ENCODE results near the gene CEP295NL. TPM values are rescaled to one million over a fixed set of nuclear protein-coding genes. Genes with fewer than 3 reads are reported as not detected.
"Not testable (repeated sequence)": the region's sequence is repeated elsewhere in the genome, so short reads cannot be mapped to it uniquely, and the experiment has no call there.

CEP295NL gene
- total RNA-seq, 1 donor from 2014 or later = 7.3 TPM

DNA sequence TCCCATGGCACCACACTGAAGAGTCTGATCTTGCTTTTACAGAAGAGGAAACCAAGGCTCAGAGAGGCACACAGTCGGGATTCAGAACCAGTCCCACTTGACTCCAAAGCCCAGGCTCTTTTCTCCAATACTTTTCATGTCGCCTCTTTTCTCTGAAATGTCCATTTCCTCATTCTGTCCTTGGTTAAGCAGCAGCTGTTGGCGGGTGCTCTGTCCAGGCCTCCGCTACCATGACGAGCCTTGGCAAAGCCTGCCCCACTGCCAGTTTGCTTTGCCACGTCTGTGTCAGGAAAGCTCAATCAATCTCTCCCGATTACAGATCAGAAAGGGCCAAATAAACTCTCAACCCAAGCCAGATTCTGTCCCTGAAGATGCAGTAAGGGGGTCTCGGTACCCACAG lies 9.1 kb upstream of the CEP295NL start:
- H3K27me3 Mint-ChIP-seq (ENCODE audit: unreplicated experiment) = no peaks in the 10 kb centered on the region
- H3K36me3 Mint-ChIP-seq (ENCODE audit: unreplicated experiment) = peaks cover 16% of the 10 kb centered on the region
- H3K4me1 Mint-ChIP-seq (ENCODE audit: unreplicated experiment) = peaks cover 43% of the 10 kb centered on the region
- no peak for DNase-seq (ENCODE audit: extremely low spot score, unreplicated experiment)
- H3K27ac Mint-ChIP-seq (ENCODE audit: unreplicated experiment) = no peak overlapping the region
- no peaks in the 10 kb centered on the region for H3K9me3 Mint-ChIP-seq (ENCODE audit: unreplicated experiment)
- TF ChIP-seq, protein P1, sequence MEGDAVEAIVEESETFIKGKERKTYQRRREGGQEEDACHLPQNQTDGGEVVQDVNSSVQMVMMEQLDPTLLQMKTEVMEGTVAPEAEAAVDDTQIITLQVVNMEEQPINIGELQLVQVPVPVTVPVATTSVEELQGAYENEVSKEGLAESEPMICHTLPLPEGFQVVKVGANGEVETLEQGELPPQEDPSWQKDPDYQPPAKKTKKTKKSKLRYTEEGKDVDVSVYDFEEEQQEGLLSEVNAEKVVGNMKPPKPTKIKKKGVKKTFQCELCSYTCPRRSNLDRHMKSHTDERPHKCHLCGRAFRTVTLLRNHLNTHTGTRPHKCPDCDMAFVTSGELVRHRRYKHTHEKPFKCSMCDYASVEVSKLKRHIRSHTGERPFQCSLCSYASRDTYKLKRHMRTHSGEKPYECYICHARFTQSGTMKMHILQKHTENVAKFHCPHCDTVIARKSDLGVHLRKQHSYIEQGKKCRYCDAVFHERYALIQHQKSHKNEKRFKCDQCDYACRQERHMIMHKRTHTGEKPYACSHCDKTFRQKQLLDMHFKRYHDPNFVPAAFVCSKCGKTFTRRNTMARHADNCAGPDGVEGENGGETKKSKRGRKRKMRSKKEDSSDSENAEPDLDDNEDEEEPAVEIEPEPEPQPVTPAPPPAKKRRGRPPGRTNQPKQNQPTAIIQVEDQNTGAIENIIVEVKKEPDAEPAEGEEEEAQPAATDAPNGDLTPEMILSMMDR (IDR thresholded peaks at IDR 0.05) = no peak
- H3K4me3 Mint-ChIP-seq (ENCODE audit: unreplicated experiment) = no peak overlapping the region

DNA sequence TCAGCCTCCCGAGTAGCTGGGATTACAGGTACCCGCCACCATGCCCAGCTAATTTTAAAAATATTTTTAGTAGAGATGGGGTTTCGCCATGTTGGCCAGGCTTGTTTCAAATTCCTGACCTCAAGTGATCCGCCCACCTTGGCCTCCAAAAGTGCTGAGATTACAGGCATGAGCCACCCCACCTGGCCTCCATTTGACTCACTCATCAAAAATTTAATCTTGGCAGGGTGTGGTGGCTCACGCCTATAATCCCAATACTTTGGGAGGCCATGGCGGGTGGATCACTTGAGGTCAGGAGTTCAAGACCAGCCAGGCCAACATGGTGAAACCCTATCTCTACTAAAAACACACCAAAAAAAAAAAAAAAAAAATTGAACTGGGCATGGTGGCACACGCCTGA lies 8.5 kb upstream of the CEP295NL start:
- Mint-ChIP-seq H3K36me3 (ENCODE audit: unreplicated experiment) (peaks cover 16% of the 10 kb centered on the region), H3K4me1 (ENCODE audit: unreplicated experiment) (peaks cover 40% of the 10 kb centered on the region)
- H3K27ac Mint-ChIP-seq (ENCODE audit: unreplicated experiment); H3K9me3 Mint-ChIP-seq (ENCODE audit: unreplicated experiment); DNase-seq (ENCODE audit: extremely low spot score, unreplicated experiment); H3K27me3 Mint-ChIP-seq (ENCODE audit: unreplicated experiment); H3K4me3 Mint-ChIP-seq (ENCODE audit: unreplicated experiment): not testable (repeated sequence)

DNA sequence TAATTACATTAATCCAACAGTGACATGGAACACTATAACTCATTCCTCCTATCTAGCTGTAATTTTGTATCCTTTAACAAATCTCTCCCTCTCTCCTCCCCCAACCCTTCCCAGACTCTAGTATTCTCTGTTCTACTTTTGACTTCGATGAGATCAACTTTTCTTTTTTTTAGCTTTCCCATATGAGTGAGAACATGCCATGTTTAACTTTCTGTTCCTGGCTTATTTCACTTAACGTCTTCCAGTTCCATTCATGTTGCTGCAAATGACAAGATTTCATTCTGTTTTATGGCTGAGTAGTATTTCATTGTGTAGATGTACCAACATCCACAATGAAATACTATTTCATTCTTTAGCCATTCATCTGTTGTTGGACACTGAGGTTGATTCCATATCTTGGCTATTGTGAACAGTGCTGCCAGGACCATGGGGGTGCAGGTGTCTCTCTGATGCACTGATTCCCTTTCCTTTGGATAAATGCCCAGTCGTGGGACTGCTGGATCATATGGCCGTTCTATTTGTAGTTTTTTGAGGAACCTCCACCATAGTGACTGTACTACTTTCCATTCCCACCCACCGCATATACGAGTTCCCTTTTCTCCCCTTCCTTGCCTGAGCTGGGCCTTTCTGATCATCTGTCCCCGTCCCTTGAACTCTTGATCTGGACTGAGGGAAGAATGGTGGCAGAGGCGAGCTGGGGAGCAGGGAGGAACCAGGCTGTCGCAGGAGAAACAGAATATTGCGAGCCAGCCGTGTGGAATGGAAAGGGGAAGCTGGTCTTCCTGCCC lies 7.7 kb upstream of the CEP295NL start:
- TF ChIP-seq, protein P1 (IDR thresholded peaks at IDR 0.05) = no peak
- peak overlapping the region; percentile 32 for H3K27ac Mint-ChIP-seq (ENCODE audit: unreplicated experiment)
- no peaks in the 10 kb centered on the region for H3K27me3 Mint-ChIP-seq (ENCODE audit: unreplicated experiment)
- no peak overlapping the region for H3K4me3 Mint-ChIP-seq (ENCODE audit: unreplicated experiment)
- peaks cover 14% of the 10 kb centered on the region for H3K36me3 Mint-ChIP-seq (ENCODE audit: unreplicated experiment)
- DNase-seq (ENCODE audit: extremely low spot score, unreplicated experiment) = no peak
- peaks cover 31% of the 10 kb centered on the region for H3K4me1 Mint-ChIP-seq (ENCODE audit: unreplicated experiment)
- no peaks in the 10 kb centered on the region for H3K9me3 Mint-ChIP-seq (ENCODE audit: unreplicated experiment)

DNA sequence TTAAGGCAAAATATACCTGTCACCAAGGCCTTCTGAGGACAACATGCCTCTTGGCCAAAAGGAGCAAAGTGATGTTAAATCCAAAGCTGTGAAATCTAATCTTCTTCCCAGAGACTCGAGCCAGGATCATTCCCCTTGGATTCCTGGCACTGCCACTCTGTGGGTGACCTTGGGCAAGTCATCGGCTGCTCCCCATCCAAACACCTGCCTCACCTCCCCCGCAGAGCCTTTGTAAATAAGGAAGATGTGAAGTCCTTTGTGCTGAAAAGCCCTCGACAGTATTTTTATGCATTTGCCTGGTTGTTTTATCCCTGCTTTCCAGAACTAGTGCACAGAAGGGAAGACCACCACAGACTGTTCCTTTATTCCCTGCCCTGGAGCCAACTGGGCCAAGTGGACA lies 5.4 kb upstream of the CEP295NL start:
- Mint-ChIP-seq H3K27me3 (ENCODE audit: unreplicated experiment) (no peaks in the 10 kb centered on the region), H3K27ac (ENCODE audit: unreplicated experiment) (peak overlapping the region; percentile 36), H3K4me1 (ENCODE audit: unreplicated experiment) (peaks cover 36% of the 10 kb centered on the region), H3K9me3 (ENCODE audit: unreplicated experiment) (no peaks in the 10 kb centered on the region), H3K36me3 (ENCODE audit: unreplicated experiment) (peaks cover 10% of the 10 kb centered on the region), H3K4me3 (ENCODE audit: unreplicated experiment) (no peak overlapping the region)
- DNase-seq (ENCODE audit: extremely low spot score, unreplicated experiment) = no peak
- TF ChIP-seq, protein P1 (IDR thresholded peaks at IDR 0.05) = no peak

DNA sequence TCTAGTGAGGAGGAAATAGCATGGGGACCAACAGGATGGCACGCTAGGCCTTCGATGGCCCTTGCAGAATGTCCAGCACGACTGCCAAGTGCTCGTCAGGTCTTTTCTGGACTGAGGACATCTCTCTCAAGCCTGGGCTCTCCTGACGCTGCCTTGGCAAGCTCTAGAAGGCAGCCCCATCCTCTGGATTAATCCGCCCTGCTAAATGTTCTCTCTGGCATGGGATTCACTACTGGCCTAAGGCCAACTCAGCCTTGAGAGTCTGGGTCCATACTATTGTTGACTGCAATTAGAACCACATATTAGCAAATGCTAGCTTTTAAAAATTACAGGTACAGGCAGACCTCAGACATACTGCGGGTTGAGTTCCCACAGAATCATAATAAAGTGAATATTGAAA lies 2.5 kb upstream of the CEP295NL start:
- Mint-ChIP-seq H3K27me3 (ENCODE audit: unreplicated experiment) (no peaks in the 10 kb centered on the region), H3K4me1 (ENCODE audit: unreplicated experiment) (peaks cover 38% of the 10 kb centered on the region), H3K4me3 (ENCODE audit: unreplicated experiment) (no peak overlapping the region), H3K9me3 (ENCODE audit: unreplicated experiment) (no peaks in the 10 kb centered on the region), H3K27ac (ENCODE audit: unreplicated experiment) (peak overlapping the region; percentile 31), H3K36me3 (ENCODE audit: unreplicated experiment) (peaks cover 19% of the 10 kb centered on the region)
- DNase-seq (ENCODE audit: extremely low spot score, unreplicated experiment) = no peak
- TF ChIP-seq, protein P1 (IDR thresholded peaks at IDR 0.05) = no peak

Measured in osteocyte (in vitro differentiated cells).